ENCODE data around the gene KIAA0513. TPM values are rescaled to one million over a fixed set of nuclear protein-coding genes. Genes with fewer than 3 reads are reported as not detected.

Gene KIAA0513
- total RNA-seq, 2 donors from 2014 or later = 13.4 to 50.1 TPM

DNA sequence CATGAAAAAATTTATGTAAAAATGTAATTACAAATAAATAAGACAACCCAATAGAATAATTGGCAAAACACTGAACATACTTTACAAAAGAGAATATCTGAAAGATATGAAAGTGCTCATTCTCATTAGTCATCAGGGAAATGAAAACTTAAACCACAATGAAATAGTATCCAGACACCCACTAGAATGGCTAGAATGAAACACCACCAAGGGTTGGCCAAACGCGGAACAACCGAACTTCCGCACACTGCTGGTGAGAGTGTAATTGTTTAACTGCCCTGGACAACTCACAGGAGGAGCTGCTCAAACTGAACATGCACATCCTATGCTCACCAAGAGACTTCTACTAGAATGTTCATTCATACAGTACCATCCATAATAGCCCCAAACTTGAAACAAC is 10.4 kb upstream of the KIAA0513 start:
- TF ChIP-seq, protein P1, sequence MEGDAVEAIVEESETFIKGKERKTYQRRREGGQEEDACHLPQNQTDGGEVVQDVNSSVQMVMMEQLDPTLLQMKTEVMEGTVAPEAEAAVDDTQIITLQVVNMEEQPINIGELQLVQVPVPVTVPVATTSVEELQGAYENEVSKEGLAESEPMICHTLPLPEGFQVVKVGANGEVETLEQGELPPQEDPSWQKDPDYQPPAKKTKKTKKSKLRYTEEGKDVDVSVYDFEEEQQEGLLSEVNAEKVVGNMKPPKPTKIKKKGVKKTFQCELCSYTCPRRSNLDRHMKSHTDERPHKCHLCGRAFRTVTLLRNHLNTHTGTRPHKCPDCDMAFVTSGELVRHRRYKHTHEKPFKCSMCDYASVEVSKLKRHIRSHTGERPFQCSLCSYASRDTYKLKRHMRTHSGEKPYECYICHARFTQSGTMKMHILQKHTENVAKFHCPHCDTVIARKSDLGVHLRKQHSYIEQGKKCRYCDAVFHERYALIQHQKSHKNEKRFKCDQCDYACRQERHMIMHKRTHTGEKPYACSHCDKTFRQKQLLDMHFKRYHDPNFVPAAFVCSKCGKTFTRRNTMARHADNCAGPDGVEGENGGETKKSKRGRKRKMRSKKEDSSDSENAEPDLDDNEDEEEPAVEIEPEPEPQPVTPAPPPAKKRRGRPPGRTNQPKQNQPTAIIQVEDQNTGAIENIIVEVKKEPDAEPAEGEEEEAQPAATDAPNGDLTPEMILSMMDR (IDR thresholded peaks at IDR 0.05) = no peak
- no peaks in the 10 kb centered on the region for H3K9me3 ChIP-seq
- H3K27me3 ChIP-seq (replicated peaks; ENCODE audit: insufficient read depth) = no peaks in the 10 kb centered on the region
- H3K36me3 ChIP-seq = no peaks in the 10 kb centered on the region
- H3K4me1 ChIP-seq (ENCODE audit: control insufficient read depth in 1 of 2, low read depth in 2 of 2) = peaks cover 0 to under 1% of the 10 kb centered on the region in 2 donors
- no peak overlapping the region for H3K4me3 ChIP-seq
- no peak for DNase-seq (ENCODE audit: low spot score)
- no peak overlapping the region for H3K27ac ChIP-seq
- ATAC-seq (ENCODE audit: insufficient number of reproducible peaks, low FRiP score, low read depth) = no peak

DNA sequence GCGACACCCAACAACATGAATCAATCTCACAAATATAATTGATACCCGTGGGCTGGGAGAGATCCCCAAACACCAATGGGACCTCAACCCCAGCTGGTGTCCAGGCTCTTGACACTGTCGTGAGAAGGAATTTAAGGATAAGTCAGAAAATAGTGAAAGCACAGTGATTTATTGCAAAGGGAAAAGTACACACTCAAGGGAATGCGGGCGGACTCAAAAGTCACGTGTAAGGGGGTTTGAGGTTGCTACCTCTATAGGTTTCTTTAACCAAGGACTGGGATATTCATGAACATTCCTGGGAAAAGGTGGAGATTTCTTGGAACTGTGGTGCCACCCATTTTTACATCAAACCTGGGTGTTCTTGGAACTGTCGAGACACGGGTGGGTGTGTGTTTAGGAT is 10.0 kb upstream of the KIAA0513 start:
- H3K4me3 ChIP-seq = no peak overlapping the region
- TF ChIP-seq, protein P1 (IDR thresholded peaks at IDR 0.05) = no peak
- no peaks in the 10 kb centered on the region for H3K36me3 ChIP-seq
- no peaks in the 10 kb centered on the region for H3K27me3 ChIP-seq (replicated peaks; ENCODE audit: insufficient read depth)
- no peaks in the 10 kb centered on the region for H3K9me3 ChIP-seq
- ATAC-seq (ENCODE audit: insufficient number of reproducible peaks, low FRiP score, low read depth) (no peak), DNase-seq (ENCODE audit: low spot score) (no peak)
- no peak overlapping the region for H3K27ac ChIP-seq
- no peaks in the 10 kb centered on the region for H3K4me1 ChIP-seq (ENCODE audit: control insufficient read depth in 1 of 2, low read depth in 2 of 2)

DNA sequence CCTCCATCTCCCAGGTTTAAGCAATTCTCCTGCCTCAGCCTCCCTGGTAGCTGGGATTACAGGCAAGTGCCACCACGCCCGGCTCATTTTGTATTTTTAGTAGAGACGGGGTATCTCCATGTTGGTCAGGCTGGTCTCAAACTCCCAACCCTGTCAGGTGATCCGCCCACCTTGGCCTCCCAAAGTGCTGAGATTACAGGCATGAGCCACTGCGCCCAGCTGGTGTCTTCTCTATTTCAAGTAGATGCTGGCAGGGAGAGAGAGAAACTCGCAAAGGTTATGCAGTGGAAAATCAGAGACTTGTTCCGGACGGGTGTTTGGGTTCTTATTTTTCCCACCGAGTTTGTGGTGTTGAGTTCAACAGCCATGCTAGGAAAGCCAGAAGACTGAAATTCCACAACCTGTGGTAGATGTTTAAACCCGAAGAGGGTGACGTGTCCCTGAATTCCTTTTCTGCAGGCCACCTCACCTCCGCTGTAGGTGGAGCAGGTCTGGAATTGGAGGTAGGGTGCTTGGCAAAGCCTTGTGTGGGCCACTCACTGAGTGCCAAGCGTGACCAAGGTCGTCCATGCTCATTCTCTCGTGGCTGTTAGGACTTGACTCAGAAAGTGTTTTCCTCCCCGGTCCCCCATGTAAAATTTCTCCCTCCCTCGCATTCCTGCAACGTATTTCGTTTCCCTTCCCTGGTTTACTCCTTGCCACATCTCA is 8.9 kb upstream of the KIAA0513 start:
- H3K4me1 ChIP-seq (ENCODE audit: control insufficient read depth in 1 of 2, low read depth in 2 of 2) = no peaks in the 10 kb centered on the region
- TF ChIP-seq, protein P1 (IDR thresholded peaks at IDR 0.05) = no peak
- DNase-seq (ENCODE audit: low spot score) (no peak), ATAC-seq (ENCODE audit: insufficient number of reproducible peaks, low FRiP score, low read depth) (no peak)
- no peaks in the 10 kb centered on the region for H3K36me3 ChIP-seq
- H3K4me3 ChIP-seq = no peak overlapping the region
- H3K27me3 ChIP-seq (replicated peaks; ENCODE audit: insufficient read depth) = no peaks in the 10 kb centered on the region
- no peak overlapping the region for H3K27ac ChIP-seq
- H3K9me3 ChIP-seq = no peaks in the 10 kb centered on the region

DNA sequence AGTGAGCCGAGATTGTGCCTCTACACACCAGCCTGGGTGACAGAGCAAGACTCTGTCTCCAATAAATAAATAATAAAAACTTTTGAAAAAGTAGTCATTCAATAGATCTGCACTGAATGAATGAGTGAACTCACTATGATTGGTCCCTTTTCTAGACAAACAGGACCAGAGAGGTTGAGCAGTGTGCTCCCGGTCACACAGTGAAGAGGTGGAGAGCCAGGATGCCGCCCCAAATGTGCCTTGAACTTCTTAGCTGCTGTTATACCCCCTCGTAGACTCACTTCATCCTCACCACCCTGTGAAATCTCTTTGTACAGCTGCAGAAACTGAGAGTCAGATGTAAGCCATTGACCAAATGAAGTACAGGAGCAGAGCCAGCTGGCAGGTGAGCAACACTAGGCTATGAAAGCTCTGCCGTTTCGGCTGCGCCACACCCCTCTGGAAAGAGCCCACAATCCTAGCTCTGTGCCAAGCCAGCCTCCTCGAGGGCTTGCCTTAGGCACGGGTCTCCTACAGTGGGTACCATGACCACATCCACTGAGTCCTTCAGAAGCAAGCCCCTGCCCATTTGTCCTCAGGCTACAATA is 7.8 kb upstream of the KIAA0513 start:
- Histone ChIP-seq H3K27ac (no peak overlapping the region), H3K4me1 (ENCODE audit: control insufficient read depth in 1 of 2, low read depth in 2 of 2) (no peaks in the 10 kb centered on the region), H3K4me3 (no peak overlapping the region), H3K36me3 (no peaks in the 10 kb centered on the region), H3K27me3 (replicated peaks; ENCODE audit: insufficient read depth) (no peaks in the 10 kb centered on the region), H3K9me3 (no peaks in the 10 kb centered on the region)
- no peak for DNase-seq (ENCODE audit: low spot score)
- ATAC-seq (ENCODE audit: insufficient number of reproducible peaks, low FRiP score, low read depth) = no peak
- TF ChIP-seq, protein P1 (IDR thresholded peaks at IDR 0.05) = no peak

DNA sequence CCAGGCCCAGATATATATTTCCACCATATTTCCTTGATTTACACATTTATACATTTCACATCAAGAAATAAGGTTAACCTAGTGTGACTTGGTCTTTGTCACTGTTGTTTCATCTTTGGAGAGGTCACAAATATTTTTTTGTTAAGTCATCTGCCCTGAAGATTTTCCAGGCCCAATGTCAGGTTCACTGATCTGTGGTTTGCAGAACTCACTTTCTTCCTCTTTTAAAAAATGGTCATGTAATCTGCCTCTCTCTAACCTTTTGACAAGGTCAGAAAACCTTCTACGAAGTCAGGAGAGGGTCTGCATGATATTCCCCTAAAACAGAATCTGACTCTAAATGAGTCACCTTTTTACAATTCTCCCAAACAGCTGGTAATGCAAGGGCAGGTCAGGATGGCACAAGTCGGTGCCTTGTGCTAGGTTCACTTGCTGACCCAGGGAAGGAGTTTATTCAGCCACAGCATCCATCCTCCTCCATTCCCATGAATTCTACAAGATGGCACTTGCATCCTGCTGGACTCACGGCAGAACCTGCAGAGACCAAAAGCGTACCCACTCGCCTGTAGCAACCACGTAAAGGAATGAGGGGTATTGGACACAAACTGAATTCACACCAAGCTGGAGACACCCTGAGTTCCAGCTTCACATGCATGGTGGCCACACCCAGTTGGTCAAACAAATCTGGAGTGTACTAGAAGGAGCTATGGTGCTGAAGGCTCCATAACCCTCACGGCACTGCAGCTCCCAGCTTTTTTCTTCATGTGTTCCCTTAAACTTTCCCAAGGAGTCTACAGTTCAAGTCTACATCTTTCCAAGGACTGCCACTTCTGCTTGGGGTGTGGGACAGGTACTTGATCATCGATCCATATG is 1.6 kb upstream of the KIAA0513 start:
- no peak for DNase-seq (ENCODE audit: low spot score)
- H3K4me1 ChIP-seq (ENCODE audit: control insufficient read depth in 1 of 2, low read depth in 2 of 2) = peaks cover 18 to 28% of the 10 kb centered on the region in 2 donors
- no peaks in the 10 kb centered on the region for H3K27me3 ChIP-seq (replicated peaks; ENCODE audit: insufficient read depth)
- H3K36me3 ChIP-seq = no peaks in the 10 kb centered on the region
- H3K27ac ChIP-seq = no peak overlapping the region
- no peak overlapping the region for H3K4me3 ChIP-seq
- H3K9me3 ChIP-seq = no peaks in the 10 kb centered on the region
- TF ChIP-seq, protein P1 (IDR thresholded peaks at IDR 0.05) = no peak
- ATAC-seq (ENCODE audit: insufficient number of reproducible peaks, low FRiP score, low read depth) = no peak
